Suprapubic skin (tissue), 4 donors: ENCODE measurements around the gene FAF2.

ENCODE experiments used
- CTCF ChIP-seq, 2 donors: fragments of 200-600 bp in 1 of 2; fragments of 450-650 bp in 1 of 2; sonication (generic) in 1 of 2; IDR thresholded peaks; one replicate each; pipeline ENCODE4 v1.5.1; 2016 to 2019; ENCODE audit warnings: antibody characterized with exemption in 2 of 2, mild to moderate bottlenecking in 1 of 2, moderate library complexity in 1 of 2
- POLR2A ChIP-seq, 2 donors: fragments of 450-650 bp; IDR thresholded peaks; one replicate each; pipeline ENCODE4 v1.6.1; 2017; ENCODE audit warnings: antibody characterized with exemption in 2 of 2, mild to moderate bottlenecking in 2 of 2, moderate library complexity in 2 of 2
- POLR2AphosphoS5 ChIP-seq, 3 donors: sonication (generic); formaldehyde crosslinking; IDR thresholded peaks; one replicate each; pipeline ENCODE4 v1.6.1; 2017; ENCODE audit warnings: antibody characterized with exemption in 3 of 3

GRCh38 chr5:176536132-176536901, 88.1 kb downstream of the FAF2 start:
- TF ChIP-seq CTCF (IDR thresholded peaks at IDR 0.05) (no peak), POLR2A (IDR thresholded peaks at IDR 0.05) (no peak), POLR2AphosphoS5 (IDR thresholded peaks at IDR 0.05) (peak in 1 of 3 donors; percentile 37)
